HepG2 (cell line): ENCODE results near the gene RESP18. TPM values are rescaled to one million over a fixed set of nuclear protein-coding genes. Genes with fewer than 3 reads are reported as not detected.

Source experiments
- ARHGAP35 ChIP-seq: sonication (generic); formaldehyde crosslinking; IDR thresholded peaks from 2 replicates; pipeline ENCODE4 v1.9.0; 2022; ENCODE audit warnings: mild to moderate bottlenecking, inconsistent platforms, moderate library complexity, missing genetic modification reagents, borderline replicate concordance
- CBFB ChIP-seq: sonication (generic); formaldehyde crosslinking; IDR thresholded peaks from 2 replicates; pipeline ENCODE4 v1.4.0; 2020; ENCODE audit warnings: missing genetic modification reagents
- ELF1 ChIP-seq: sonication (generic); formaldehyde crosslinking; IDR thresholded peaks from 2 replicates; pipeline ENCODE4 v1.4.0; 2020; ENCODE audit warnings: missing genetic modification reagents
- GABPB1 ChIP-seq: IDR thresholded peaks from 2 replicates; pipeline ENCODE4 v1.6.1; 2016; ENCODE audit warnings: mild to moderate bottlenecking, missing genetic modification reagents, moderate library complexity, missing compliant biosample characterization
- KAT8 ChIP-seq: IDR thresholded peaks from 2 replicates; pipeline ENCODE4 v1.6.1; 2016; ENCODE audit warnings: missing genetic modification reagents, missing compliant biosample characterization
- MEF2D ChIP-seq: sonication (generic); formaldehyde crosslinking; IDR thresholded peaks from 2 replicates; pipeline ENCODE4 v1.5.1; 2020; ENCODE audit warnings: mild to moderate bottlenecking, missing genetic modification reagents
- MLX ChIP-seq: IDR thresholded peaks from 2 replicates; pipeline ENCODE4 v1.6.1; 2016
- NR2F6 ChIP-seq, 2 experiments: IDR thresholded peaks; 2 replicates each; pipeline ENCODE4 v1.6.1; 2016; ENCODE audit warnings: antibody characterized with exemption in 1 of 2, mild to moderate bottlenecking in 1 of 2
- RAD21 ChIP-seq: fragments of 450-650 bp; formaldehyde crosslinking; IDR thresholded peaks from 2 replicates; pipeline ENCODE4 v1.5.0; 2020; ENCODE audit warnings: mild to moderate bottlenecking
- REPIN1 ChIP-seq: sonication (generic); formaldehyde crosslinking; IDR thresholded peaks from 2 replicates; pipeline ENCODE4 v1.8.0; 2022; ENCODE audit warnings: missing genetic modification reagents, low read depth, mild to moderate bottlenecking, borderline replicate concordance
- THAP11 ChIP-seq: IDR thresholded peaks from 2 replicates; pipeline ENCODE4 v1.6.1; 2016; ENCODE audit warnings: missing biosample characterization, missing genetic modification reagents
- THAP8 ChIP-seq: sonication (generic); formaldehyde crosslinking; IDR thresholded peaks from 2 replicates; pipeline ENCODE4 v1.5.1; 2020; ENCODE audit warnings: missing genetic modification reagents, mild to moderate bottlenecking, borderline replicate concordance
- ZFP1 ChIP-seq: IDR thresholded peaks from 2 replicates; pipeline ENCODE4 v1.6.1; 2016
- ZMYM4 ChIP-seq: sonication (generic); formaldehyde crosslinking; IDR thresholded peaks from 2 replicates; pipeline ENCODE4 v1.8.1; 2023; ENCODE audit warnings: mild to moderate bottlenecking, missing genetic modification reagents
- ZNF263 ChIP-seq: sonication (generic); formaldehyde crosslinking; IDR thresholded peaks from 2 replicates; pipeline ENCODE4 v1.4.0; 2020; ENCODE audit warnings: missing genetic modification reagents
- ZNF318 ChIP-seq: sonication (generic); formaldehyde crosslinking; IDR thresholded peaks from 2 replicates; pipeline ENCODE4 v1.4.0; 2020; ENCODE audit warnings: mild to moderate bottlenecking, missing genetic modification reagents
- ZNF331 ChIP-seq: sonication (generic); formaldehyde crosslinking; IDR thresholded peaks from 2 replicates; pipeline ENCODE4 v1.4.0; 2020; ENCODE audit warnings: missing genetic modification reagents
- ZNF510 ChIP-seq: sonication (generic); formaldehyde crosslinking; IDR thresholded peaks from 2 replicates; pipeline ENCODE4 v1.4.0; 2020; ENCODE audit warnings: low read depth, mild to moderate bottlenecking, missing genetic modification reagents
- ZSCAN22 ChIP-seq: sonication (generic); formaldehyde crosslinking; IDR thresholded peaks from 2 replicates; pipeline ENCODE4 v1.4.0; 2020; ENCODE audit warnings: mild to moderate bottlenecking, missing genetic modification reagents
- polyA plus RNA-seq, 8 experiments: library from polyadenylated mRNA; depleted of rRNA in 3 of 8; stranded (reverse) in 7 of 8; unstranded in 1 of 8; fragments of >200 nt; fragmentation: Illumina TruSeq in 4 of 8; extraction: Trizol in 4 of 8; gene quantifications; 2 replicates each; pipeline versions ENCODE4 v1.2.1 to v1.2.3, GENCODE V29; 2011 to 2016; ENCODE audit warnings: low read depth in 4 of 8, missing spikeins in 1 of 8, mixed read lengths in 1 of 8; ENCODE audit not compliant: insufficient read depth in 1 of 8
- total RNA-seq, 5 experiments: library from RNA; depleted of rRNA; stranded (reverse); fragments of >200 nt; fragmentation: Illumina TruSeq; extraction: Trizol; gene quantifications; 2 replicates each; pipeline ENCODE4 v1.2.3, GENCODE V29; 2016; ENCODE audit warnings: low read depth in 1 of 5

RESP18 gene
- total and polyA plus RNA-seq, 2 of the 13 experiments (the other 11 are each of a cell fraction or from before 2014, with no cell fraction given), result not detected

- TF ChIP-seq ZNF318 (CRISPR knock-in tag) (0 out of 2 replicates have a peak, but pooled peaks have one; percentile 46), CBFB (CRISPR knock-in tag) (peak; percentile 76; the same call in 1 of the 2 replicates), ZMYM4 (peak; percentile 85), ZNF331 (CRISPR knock-in tag) (peak; percentile 66; the same call in 1 of the 2 replicates), ARHGAP35 (CRISPR knock-in tag) (peak; percentile 69; the same call in 1 of the 2 replicates), ZNF510 (CRISPR knock-in tag) (peak; percentile 81), RAD21 (CRISPR knock-in tag) (peak; percentile 79), THAP11 (peak; percentile 67), KAT8 (CRISPR knock-in tag) (peak; percentile 80; the same call in 1 of the 2 replicates), ZFP1 (peak; percentile 47; the same call in 1 of the 2 replicates), THAP8 (CRISPR knock-in tag) (no peak), NR2F6 (IDR thresholded peaks at IDR 0.05) (no peak), NR2F6 (CRISPR knock-in tag; IDR thresholded peaks at IDR 0.05) (peak; percentile 13; the same call in 1 of the 2 replicates), ZNF263 (CRISPR knock-in tag) (peak; percentile 78; the same call in 1 of the 2 replicates), REPIN1 (CRISPR knock-in tag) (peak; percentile 29; the same call in 1 of the 2 replicates), MEF2D (peak; percentile 21; the same call in 1 of the 2 replicates), MLX (0 out of 2 replicates have a peak, but pooled peaks have one; percentile 27), ELF1 (peak; percentile 53; the same call in 1 of the 2 replicates), GABPB1 (peak; percentile 26; the same call in 1 of the 2 replicates), ZSCAN22 (CRISPR knock-in tag) (0 out of 2 replicates have a peak, but pooled peaks have one; percentile 33)
Measured at GRCh38 chr2:219277703-219278654, 54.6 kb downstream of the RESP18 start (continued).
